ENCODE results near the gene SIRT7.

Gene SIRT7

DNA sequence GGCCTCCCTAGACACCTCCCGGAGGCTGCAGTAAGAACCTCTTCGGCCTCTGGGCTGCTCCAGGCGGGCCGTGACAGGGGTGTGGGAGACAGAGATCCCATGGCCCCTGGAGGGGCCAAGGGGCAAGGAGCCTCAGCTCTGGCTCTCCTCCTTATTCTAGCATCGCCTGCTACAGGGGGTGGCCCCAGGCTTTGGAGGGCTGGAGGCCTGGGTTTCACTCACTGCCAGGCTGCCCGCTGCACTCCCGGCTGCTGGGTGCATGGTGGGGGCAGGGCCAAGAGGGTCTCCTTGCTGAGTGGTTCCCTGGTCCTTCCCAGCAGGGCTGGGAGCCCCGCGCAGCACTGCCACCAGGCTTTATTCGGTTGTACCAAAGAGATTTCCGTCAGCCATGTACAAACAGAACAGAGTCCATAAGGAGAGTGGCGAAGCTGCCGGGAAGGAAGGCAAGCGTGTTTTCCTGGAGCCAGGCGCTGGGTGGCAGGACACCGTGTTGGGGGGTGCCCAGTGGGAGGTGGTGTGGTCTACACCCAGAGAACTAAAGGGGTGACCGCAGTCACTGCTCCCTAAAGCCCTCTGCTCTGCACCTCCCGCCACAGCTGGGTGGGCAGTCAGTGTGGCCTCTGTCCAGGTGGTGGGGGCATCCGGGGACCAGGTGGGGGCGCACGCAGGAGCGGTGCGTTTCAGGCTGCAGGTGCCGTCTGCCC lies 13.9 kb downstream of the SIRT7 start:
- no peak for DNase-seq

DNA sequence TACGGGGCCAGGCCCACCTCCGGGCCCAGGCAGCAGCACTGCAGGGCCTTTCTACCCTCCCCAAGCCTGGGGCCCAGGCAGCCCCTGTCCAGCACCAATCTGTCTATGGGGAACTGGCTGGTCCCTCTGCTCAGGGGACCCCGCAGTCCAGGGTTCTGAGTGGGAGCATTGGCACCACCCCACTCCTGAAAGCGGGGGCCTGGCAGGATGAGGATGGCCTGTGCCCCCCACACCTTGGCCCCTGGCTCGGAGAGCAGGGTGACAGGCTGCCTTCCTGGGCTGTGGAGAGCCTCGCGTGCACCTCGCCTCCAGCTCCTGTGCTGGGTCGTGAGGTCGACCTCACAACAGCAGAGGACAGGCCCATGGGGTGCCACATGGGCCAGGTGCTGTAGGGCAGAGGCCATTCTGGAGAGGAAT lies 14.6 kb downstream of the SIRT7 start:
- no peak for DNase-seq

GRCh38 chr17:81902653-81903414 lies 15.1 kb downstream of the SIRT7 start:
- no peak for DNase-seq

GRCh38 chr17:81902023-81902652 lies 15.8 kb downstream of the SIRT7 start, which contains the start of gene NPB:
Gene NPB, plus strand, starts transcription at chr17:81902238. Its CDS starts 40 bp downstream, at chr17:81902278.
- no peak for DNase-seq

GRCh38 chr17:81901167-81902022 lies 16.6 kb downstream of the SIRT7 start:
- DNase-seq = no peak

GRCh38 chr17:81900181-81900820 lies 17.7 kb downstream of the SIRT7 start:
- DNase-seq = no peak

- no peak for DNase-seq
These were observed 18.3 kb downstream of the SIRT7 start for GRCh38 chr17:81899514-81900166.

- DNase-seq = no peak
These were observed 19.1 kb downstream of the SIRT7 start for GRCh38 chr17:81898885-81899284.

GRCh38 chr17:81898029-81898866 lies 19.7 kb downstream of the SIRT7 start:
- no peak for DNase-seq

DNA sequence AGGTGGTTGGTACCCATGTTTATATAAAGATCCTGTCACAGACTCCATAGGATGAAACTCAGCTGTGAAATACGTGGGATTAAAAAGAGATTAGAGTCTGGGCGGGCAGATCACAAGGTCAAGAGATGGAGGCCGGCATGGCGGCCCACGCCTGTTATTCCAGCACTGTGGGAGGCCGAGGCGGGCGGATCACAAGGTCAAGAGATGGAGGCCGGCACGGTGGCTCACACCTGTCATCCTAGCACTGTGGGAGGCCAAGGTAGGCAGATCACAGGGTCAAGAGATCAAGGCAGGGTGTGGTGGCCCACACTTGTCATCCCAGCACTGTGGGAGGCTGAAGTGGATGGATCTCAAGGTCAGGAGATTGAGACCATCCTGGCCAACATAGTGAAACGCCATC lies 22.6 kb downstream of the SIRT7 start:
- no peak for DNase-seq

DNA sequence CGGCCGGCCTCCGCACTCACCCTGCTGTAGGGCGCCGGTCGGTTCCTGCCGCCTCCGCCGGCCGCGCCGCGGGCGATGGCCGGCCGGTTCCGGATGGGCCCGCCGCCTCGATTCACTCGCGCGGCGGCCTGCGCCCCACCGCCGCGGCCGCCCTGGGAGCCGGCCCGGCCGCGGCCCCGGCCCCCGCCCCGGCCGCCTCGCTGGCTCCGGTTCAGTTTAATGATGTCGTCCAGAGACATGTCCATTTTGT lies 26.7 kb downstream of the SIRT7 start:
- DNase-seq = no peak

DNA sequence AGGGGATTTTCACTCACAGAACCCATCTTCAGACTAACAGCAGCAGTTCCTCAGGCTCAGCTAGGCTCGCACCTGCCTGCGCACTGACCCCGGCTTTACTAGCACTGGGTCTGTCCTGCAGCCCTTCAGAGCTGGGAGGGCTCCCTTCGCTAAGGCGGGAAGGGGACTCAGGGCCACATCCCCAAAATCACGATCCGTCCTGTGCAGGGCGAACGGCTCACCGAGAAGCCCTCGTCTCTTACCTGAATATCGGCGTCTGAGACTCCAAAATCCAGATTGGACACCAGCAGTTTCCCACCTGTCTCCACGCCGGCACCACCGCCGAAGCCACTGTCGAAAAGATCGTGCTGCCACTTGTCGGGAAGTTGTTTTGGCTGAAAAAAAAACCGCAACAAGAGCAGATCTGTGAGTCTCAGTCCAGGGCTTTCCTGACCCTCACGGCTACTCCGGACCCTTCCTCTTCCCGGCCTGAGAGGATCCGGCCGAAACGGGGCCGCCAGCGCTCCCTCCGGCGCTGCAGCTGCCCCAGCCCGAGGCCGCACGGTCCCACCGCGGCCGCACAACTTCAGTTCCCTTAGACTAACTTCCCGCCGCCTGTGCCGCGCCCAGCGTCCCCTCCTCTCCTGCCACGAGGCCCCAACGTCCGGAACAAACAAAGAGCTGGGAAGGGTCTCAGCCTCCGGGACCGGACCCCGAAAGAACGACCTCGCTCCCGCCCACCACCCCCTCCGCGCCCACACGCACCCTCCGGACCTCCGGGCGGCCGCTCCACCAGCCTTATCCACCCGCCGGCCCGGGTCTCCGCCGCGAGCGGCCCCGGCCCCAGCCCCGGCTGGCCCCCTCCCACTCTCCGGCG lies 27.3 kb downstream of the SIRT7 start:
- no peak for DNase-seq

- no peak for DNase-seq
These were observed 28.4 kb downstream of the SIRT7 start for GRCh38 chr17:81889602-81890001.

DNA sequence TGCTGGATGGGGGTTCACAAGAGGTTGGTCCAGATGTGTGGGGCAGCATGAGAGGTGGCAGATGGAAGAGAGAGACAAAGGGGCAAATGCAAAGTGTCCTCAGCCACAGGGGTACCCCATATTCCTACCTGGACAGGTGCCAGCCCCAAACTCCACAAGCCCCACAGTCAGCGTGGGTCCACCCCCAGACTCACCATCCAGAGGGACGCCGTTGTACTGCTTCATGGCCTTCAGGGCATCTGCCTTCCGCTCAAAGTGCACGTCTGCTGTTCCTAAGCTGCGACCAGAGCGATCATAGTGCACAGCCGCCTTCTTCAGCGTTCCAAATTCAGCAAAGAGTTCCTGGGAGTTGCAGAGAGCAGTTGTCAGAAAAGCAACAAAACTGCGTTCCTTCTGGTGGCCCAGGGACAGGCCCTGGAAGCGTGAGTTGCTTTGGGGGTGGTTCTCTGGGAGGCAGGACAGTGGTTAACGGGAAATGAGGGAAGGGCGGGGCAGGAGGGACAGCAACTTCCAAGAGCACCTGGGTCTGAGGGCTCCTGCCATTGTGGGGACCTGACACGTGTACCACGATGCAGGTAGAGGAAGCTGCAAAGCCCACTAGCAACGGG lies 28.9 kb downstream of the SIRT7 start:
- no peak for DNase-seq

- no peak for DNase-seq
These were observed 29.6 kb downstream of the SIRT7 start for GRCh38 chr17:81888105-81888987.

- no peak for DNase-seq
These were observed 32.0 kb downstream of the SIRT7 start for GRCh38 chr17:81885869-81886548.

DNA sequence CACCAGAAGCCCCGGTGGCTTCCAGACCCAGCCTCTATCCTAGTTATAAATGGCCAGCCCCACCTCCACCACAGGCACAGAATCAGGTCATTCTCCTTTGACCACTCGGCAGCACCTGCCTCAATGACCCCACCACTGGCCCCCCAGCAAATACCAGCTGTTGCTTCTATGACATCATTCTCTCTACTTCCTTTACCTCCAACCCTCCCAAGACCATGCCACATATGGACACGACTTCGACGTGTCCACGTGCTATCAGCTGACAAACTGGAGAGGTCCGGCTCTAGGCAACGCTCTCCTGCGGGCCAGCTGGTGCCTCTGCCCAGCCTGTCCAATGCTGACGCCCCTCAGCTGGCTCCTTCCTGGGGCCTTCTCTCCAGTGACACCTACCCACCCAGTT lies 32.5 kb downstream of the SIRT7 start:
- no peak for DNase-seq

GRCh38 chr17:81884968-81885367 lies 33.0 kb downstream of the SIRT7 start:
- no peak for DNase-seq
